GM12878 (cell line): ENCODE data around the gene SSH2. TPM values are rescaled to one million over a fixed set of nuclear protein-coding genes. Genes with fewer than 3 reads are reported as not detected.

Source experiments
- ATF2 ChIP-seq: IDR thresholded peaks from 2 replicates; pipeline ENCODE4 v1.6.1; 2012; ENCODE audit warnings: low read length, inconsistent platforms
- BACH1 ChIP-seq: fragments of 450-650 bp; IDR thresholded peaks from 2 replicates; pipeline ENCODE4 v1.6.1; 2017; ENCODE audit warnings: mild to moderate bottlenecking, borderline replicate concordance
- BCL11A ChIP-seq: IDR thresholded peaks from 2 replicates; pipeline ENCODE4 v1.6.1; 2011; ENCODE audit warnings: low read depth, low read length
- BCLAF1 ChIP-seq: fragments of 450-650 bp; IDR thresholded peaks from 2 replicates; pipeline ENCODE4 v1.6.1; 2017; ENCODE audit warnings: antibody characterized with exemption, mild to moderate bottlenecking, moderate library complexity
- BMI1 ChIP-seq: fragments of 450-650 bp; IDR thresholded peaks from 2 replicates; pipeline ENCODE4 v1.6.1; 2016; ENCODE audit warnings: mild to moderate bottlenecking, moderate library complexity, borderline replicate concordance
- IKZF2 ChIP-seq, 2 experiments: fragments of 450-650 bp; IDR thresholded peaks; 2 replicates each; pipeline ENCODE4 v1.6.1; 2017; ENCODE audit warnings: mild to moderate bottlenecking in 2 of 2, moderate library complexity in 2 of 2
- IRF5 ChIP-seq: fragments of 450-650 bp; IDR thresholded peaks from 2 replicates; pipeline ENCODE4 v1.6.1; 2017; ENCODE audit warnings: borderline replicate concordance
- MYC ChIP-seq: IDR thresholded peaks from 2 replicates; pipeline ENCODE4 v1.6.1; 2011; ENCODE audit warnings: mild to moderate bottlenecking, low read length, moderate library complexity, inconsistent platforms; ENCODE audit not compliant: insufficient read depth, insufficient replicate concordance, insufficient read length, severe bottlenecking
- NFYA ChIP-seq: IDR thresholded peaks from 2 replicates; pipeline ENCODE4 v1.6.1; 2011; ENCODE audit warnings: low read depth, mild to moderate bottlenecking, low read length, improper control_type of control experiment, borderline replicate concordance
- NKRF ChIP-seq: fragments of 450-650 bp; conservative IDR thresholded peaks from 2 replicates; pipeline ENCODE4 v1.6.1; 2017; ENCODE audit warnings: mild to moderate bottlenecking, moderate library complexity
- SMARCA5 ChIP-seq: fragments of 450-650 bp; IDR thresholded peaks from 2 replicates; pipeline ENCODE4 v1.6.1; 2017; ENCODE audit warnings: mild to moderate bottlenecking
- SMC3 ChIP-seq: IDR thresholded peaks from 2 replicates; pipeline ENCODE4 v1.6.1; 2011; ENCODE audit warnings: low read length, improper control_type of control experiment, borderline replicate concordance
- ZBTB11 ChIP-seq: fragments of 450-650 bp; formaldehyde crosslinking; IDR thresholded peaks from 2 replicates; pipeline ENCODE4 v1.5.0; 2022; ENCODE audit warnings: mild to moderate bottlenecking, missing genetic modification characterization
- ZBTB33 ChIP-seq: fragments of 450-650 bp; IDR thresholded peaks from 2 replicates; pipeline ENCODE4 v1.6.1; 2017; ENCODE audit warnings: mild to moderate bottlenecking
- ZNF24 ChIP-seq: fragments of 450-650 bp; IDR thresholded peaks from 2 replicates; pipeline ENCODE4 v1.6.1; 2017; ENCODE audit warnings: antibody characterized with exemption, mild to moderate bottlenecking
- ZSCAN29 ChIP-seq: fragments of 450-650 bp; IDR thresholded peaks from 2 replicates; pipeline ENCODE4 v1.6.1; 2017; ENCODE audit warnings: mild to moderate bottlenecking, moderate library complexity
- polyA plus RNA-seq, 11 experiments: library from polyadenylated mRNA; depleted of rRNA in 4 of 11; unstranded in 6 of 11; stranded (reverse) in 5 of 11; fragments of >200 nt; fragmentation: Nextera tagmentation in 4 of 11; fragmentation: Illumina TruSeq in 1 of 11; extraction: Ambion mirVana in 4 of 11; extraction: Trizol in 1 of 11; gene quantifications; 1 replicate in 1 of 11; 2 replicates in 10 of 11; pipeline versions ENCODE4 v1.2.1 to v1.2.3, GENCODE V29; 2011 to 2016; ENCODE audit warnings: inconsistent platforms in 2 of 11, missing spikeins in 2 of 11, low read depth in 1 of 11
- total RNA-seq, 4 experiments: library from RNA; depleted of rRNA in 3 of 4; stranded (reverse); fragments of >200 nt in 3 of 4; fragmentation: Illumina TruSeq in 1 of 4; extraction: Trizol in 1 of 4; gene quantifications; 2 replicates each; pipeline versions ENCODE4 v1.2.1 to v1.2.3, GENCODE V29; 2013 to 2021

SSH2 gene
- total and polyA plus RNA-seq, 10 of the 15 experiments (the other 5 are each of a cell fraction or from before 2014, with no cell fraction given), result 9.3 to 65.9 (median 34.0) TPM

- TF ChIP-seq ZBTB11 (CRISPR knock-in tag) (no peak), ZNF24 (no peak), ATF2 (peak; percentile 76), NKRF (no peak), ZSCAN29 (no peak), NFYA (no peak), SMC3 (no peak), MYC (no peak), BMI1 (no peak), IKZF2 (IDR thresholded peaks at IDR 0.05) (peak; percentile 70 to 73), BCLAF1 (no peak), SMARCA5 (no peak; the same call in 1 of the 2 replicates), IRF5 (no peak), BACH1 (no peak; the same call in 1 of the 2 replicates), BCL11A (no peak), ZBTB33 (no peak)
These were observed 207.4 kb downstream of the SSH2 start (continued) for GRCh38 chr17:29722411-29723198.
